ENCODE measurements around the gene MDFI.
"Not testable (repeated sequence)": the region's sequence is repeated elsewhere in the genome, so short reads cannot be mapped to it uniquely, and the experiment has no call there.

Gene MDFI

GRCh38 chr6:41602864-41603608 lies 35.2 kb upstream of the MDFI start:
- peak; percentile 64 for DNase-seq

GRCh38 chr6:41604006-41604405 lies 34.3 kb upstream of the MDFI start:
- no peak for DNase-seq

GRCh38 chr6:41605649-41606048 lies 32.6 kb upstream of the MDFI start:
- DNase-seq = no peak

GRCh38 chr6:41607036-41607435 lies 31.2 kb upstream of the MDFI start:
- DNase-seq = no peak

- DNase-seq = no peak
These were observed 30.5 kb upstream of the MDFI start for GRCh38 chr6:41607736-41608135.

- no peak for DNase-seq
These were observed 29.7 kb upstream of the MDFI start for GRCh38 chr6:41608443-41609151.

- DNase-seq = no peak
These were observed 23.6 kb upstream of the MDFI start for GRCh38 chr6:41614715-41615114.

- no peak for DNase-seq
These were observed 23.0 kb upstream of the MDFI start for GRCh38 chr6:41615311-41615710.

- DNase-seq = no peak
These were observed 19.7 kb upstream of the MDFI start for GRCh38 chr6:41618598-41618997.

- DNase-seq = not testable (repeated sequence)
These were observed 19.1 kb upstream of the MDFI start for GRCh38 chr6:41619193-41619592.

- no peak for DNase-seq
These were observed 16.9 kb upstream of the MDFI start for GRCh38 chr6:41621367-41621766.

GRCh38 chr6:41621802-41622201 lies 16.5 kb upstream of the MDFI start:
- DNase-seq = no peak

GRCh38 chr6:41622206-41622988 lies 15.9 kb upstream of the MDFI start:
- DNase-seq = no peak

- no peak for DNase-seq
These were observed 14.9 kb upstream of the MDFI start for GRCh38 chr6:41623330-41623729.

- no peak for DNase-seq
These were observed 13.5 kb upstream of the MDFI start for GRCh38 chr6:41624621-41625380.

GRCh38 chr6:41625442-41625841 lies 12.8 kb upstream of the MDFI start:
- no peak for DNase-seq

- DNase-seq = no peak
These were observed 12.2 kb upstream of the MDFI start for GRCh38 chr6:41626022-41626421.

GRCh38 chr6:41626917-41627316 lies 11.4 kb upstream of the MDFI start:
- no peak for DNase-seq

- no peak for DNase-seq
These were observed 9.1 kb upstream of the MDFI start for GRCh38 chr6:41629128-41629527.

- DNase-seq = no peak
These were observed 8.2 kb upstream of the MDFI start for GRCh38 chr6:41630069-41630468.

GRCh38 chr6:41630946-41631345 lies 7.3 kb upstream of the MDFI start:
- no peak for DNase-seq

- DNase-seq = no peak
These were observed 5.1 kb upstream of the MDFI start for GRCh38 chr6:41633056-41633634.

- no peak for DNase-seq
These were observed 3.6 kb upstream of the MDFI start for GRCh38 chr6:41634657-41635056.

Measured in activated T-cell treated with anti-CD3 and anti-CD28 coated beads for 4 hours (primary cell).